Esophagus muscularis mucosa (tissue), 4 donors: Measurements from ENCODE around the gene KIF21A. TPM values are rescaled to one million over a fixed set of nuclear protein-coding genes. Genes with fewer than 3 reads are reported as not detected.

ENCODE experiments used
- DNase-seq: peaks from one replicate; pipeline ENCODE4 v3.0.0-alpha.2; 2017; ENCODE audit errors: extremely low spot score
- H3K27ac ChIP-seq, 4 donors: fragments of 200-600 bp; sonication (generic); replicated peaks in 1 of 4; 1 replicate in 3 of 4; 2 replicates in 1 of 4; pipeline ENCODE4 v1.5.1; 2016 to 2019; ENCODE audit warnings: mild to moderate bottlenecking in 1 of 4
- H3K27me3 ChIP-seq, 4 donors: fragments of 200-600 bp; sonication (generic); one replicate each; pipeline versions ENCODE4 v1.5.1 to v1.6.0; 2016 to 2019
- H3K36me3 ChIP-seq, 4 donors: fragments of 200-600 bp; sonication (generic); one replicate each; pipeline ENCODE4 v1.5.1; 2016 to 2019
- H3K4me1 ChIP-seq, 4 donors: fragments of 200-600 bp; sonication (generic); one replicate each; pipeline ENCODE4 v1.5.1; 2016 to 2019
- H3K4me3 ChIP-seq, 4 donors: fragments of 200-600 bp; sonication (generic); 1 replicate in 2 of 4; 2 replicates in 2 of 4; pipeline ENCODE4 v1.5.1; 2016 to 2019; ENCODE audit warnings: mild to moderate bottlenecking in 4 of 4, moderate library complexity in 1 of 4
- H3K9me3 ChIP-seq, 4 donors: fragments of 200-600 bp; sonication (generic); 1 replicate in 3 of 4; 2 replicates in 1 of 4; pipeline ENCODE4 v1.5.1; 2016 to 2019
- CTCF ChIP-seq, 3 experiments: fragments of 200-600 bp in 2 of 3; fragments of 450-650 bp in 1 of 3; sonication (generic) in 2 of 3; IDR thresholded peaks; one replicate each; pipeline ENCODE4 v1.5.1; 2017 to 2019; ENCODE audit warnings: antibody characterized with exemption in 3 of 3, mild to moderate bottlenecking in 2 of 3, moderate library complexity in 1 of 3
- EP300 ChIP-seq: sonication (generic); formaldehyde crosslinking; IDR thresholded peaks from one replicate; pipeline ENCODE4 v1.6.1; 2017; ENCODE audit warnings: antibody characterized with exemption
- POLR2A ChIP-seq: fragments of 450-650 bp; IDR thresholded peaks from one replicate; pipeline ENCODE4 v1.6.1; 2017; ENCODE audit warnings: antibody characterized with exemption, moderate library complexity, mild to moderate bottlenecking, low read depth
- POLR2AphosphoS5 ChIP-seq, 2 donors: sonication (generic); formaldehyde crosslinking; IDR thresholded peaks; one replicate each; pipeline ENCODE4 v1.6.1; 2017; ENCODE audit warnings: antibody characterized with exemption in 2 of 2
- WGBS: methylation state at CpG from one replicate; pipeline ENCODE4 v1.1.5; 2018; 5-methylcytosine and 5-hydroxymethylcytosine counted together
- intact Hi-C: fragments of 100-400 bp; cut with DNase I; formaldehyde crosslinking; loops from one replicate; pipeline ENCODE4 v1.15.1; 2023
- total RNA-seq, 4 donors: library from RNA; depleted of rRNA; stranded (reverse); fragments of >200 nt; gene quantifications; one replicate each; pipeline versions ENCODE4 v1.1.0 to v1.2.1, GENCODE V29; 2016

The KIF21A gene
- total RNA-seq, 4 donors from 2014 or later, result 9.3 to 17.4 (median 11.1) TPM

- Histone ChIP-seq H3K27ac (no peak overlapping the region), H3K4me3 (no peak overlapping the region), H3K4me1 (peaks cover 0 to 10% (median 0%) of the 10 kb centered on the region in 4 donors), H3K36me3 (no peaks in the 10 kb centered on the region), H3K27me3 (no peaks in the 10 kb centered on the region), H3K9me3 (no peaks in the 10 kb centered on the region)
- no peak for TF ChIP-seq CTCF (IDR thresholded peaks at IDR 0.05)
- TF ChIP-seq EP300, result no peak
- TF ChIP-seq POLR2A, result no peak
- TF ChIP-seq POLR2AphosphoS5 (IDR thresholded peaks at IDR 0.05), result no peak
- DNase-seq, result no peak
- WGBS, result 92% methylated on average over 2 of the region's 2 CpGs
- intact Hi-C loops, result no loop called here
Measured at GRCh38 chr12:39417916-39418315, 25.0 kb downstream of the KIF21A start.

GRCh38 chr12:39413836-39414771, 28.8 kb downstream of the KIF21A start:
- DNase-seq, result no peak
- Histone ChIP-seq H3K4me1 (peaks cover 0 to 10% (median 0%) of the 10 kb centered on the region in 4 donors), H3K4me3 (no peak overlapping the region), H3K27me3 (no peaks in the 10 kb centered on the region), H3K9me3 (no peaks in the 10 kb centered on the region), H3K27ac (no peak overlapping the region), H3K36me3 (no peaks in the 10 kb centered on the region)
- WGBS, result 84% methylated on average over 2 of the region's 2 CpGs
- intact Hi-C loops, result no loop called here
- TF ChIP-seq EP300, result no peak

- TF ChIP-seq POLR2A (no peak), POLR2AphosphoS5 (IDR thresholded peaks at IDR 0.05) (no peak), EP300 (no peak), CTCF (IDR thresholded peaks at IDR 0.05) (no peak)
- 88% methylated on average over 6 of the region's 6 CpGs for WGBS
- Histone ChIP-seq H3K9me3 (no peaks in the 10 kb centered on the region), H3K4me1 (peaks cover 0 to 10% (median under 1%) of the 10 kb centered on the region in 4 donors), H3K27ac (no peak overlapping the region), H3K36me3 (no peaks in the 10 kb centered on the region), H3K27me3 (no peaks in the 10 kb centered on the region), H3K4me3 (no peak overlapping the region)
- no peak for DNase-seq
- intact Hi-C loops, result no loop called here
Measured at GRCh38 chr12:39412210-39412609, 30.7 kb downstream of the KIF21A start.

- peaks cover 4 to 9% (median 5%) of the 10 kb centered on the region in 4 donors for H3K4me1 ChIP-seq
- no peak for DNase-seq
- no peak overlapping the region for H3K4me3 ChIP-seq
- intact Hi-C loops, result no loop called here
- no peaks in the 10 kb centered on the region for H3K36me3 ChIP-seq
- H3K27me3 ChIP-seq, result no peaks in the 10 kb centered on the region
- TF ChIP-seq POLR2AphosphoS5 (IDR thresholded peaks at IDR 0.05) (no peak), POLR2A (no peak), EP300 (no peak), CTCF (IDR thresholded peaks at IDR 0.05) (no peak)
- no peaks in the 10 kb centered on the region for H3K9me3 ChIP-seq
- H3K27ac ChIP-seq, result no peak overlapping the region
Measured at GRCh38 chr12:39406262-39406661, 36.7 kb downstream of the KIF21A start.

GRCh38 chr12:39405580-39405979, 37.3 kb downstream of the KIF21A start:
- 85% methylated on average over 3 of the region's 3 CpGs for WGBS
- Histone ChIP-seq H3K4me1 (peaks cover 4 to 9% (median 5%) of the 10 kb centered on the region in 4 donors), H3K27me3 (no peaks in the 10 kb centered on the region), H3K36me3 (no peaks in the 10 kb centered on the region), H3K9me3 (no peaks in the 10 kb centered on the region), H3K4me3 (no peak overlapping the region), H3K27ac (no peak overlapping the region)
- intact Hi-C loops, result no loop called here
- no peak for DNase-seq
- TF ChIP-seq EP300, result no peak
- no peak for TF ChIP-seq POLR2A
- TF ChIP-seq POLR2AphosphoS5 (IDR thresholded peaks at IDR 0.05), result no peak
- TF ChIP-seq CTCF (IDR thresholded peaks at IDR 0.05), result no peak
